ENCODE data around the gene HOXD11. TPM values are rescaled to one million over a fixed set of nuclear protein-coding genes. Genes with fewer than 3 reads are reported as not detected.
A peak's percentile ranks its signal among the peaks of the same experiment; 100 is the strongest.

HOXD11 gene
- total and polyA plus RNA-seq, 7 donors: not detected

GRCh38 chr2:176078541-176079284 is 28.4 kb upstream of the HOXD11 start:
- intact Hi-C loops (cut with DNase I): loop anchor here in 1 of 2 donors (5.0 kb wide), 1 partner anchor 34 kb away; no protein-coding TSS in a partner anchor

GRCh38 chr2:176079285-176079830 is 27.7 kb upstream of the HOXD11 start:
- no peaks in the 10 kb centered on the region for H3K9me3 ChIP-seq
- H3K4me3 ChIP-seq: peak overlapping the region; percentile 58
- peaks cover 14 to 98% (median 56%) of the 10 kb centered on the region in 3 donors for H3K27me3 ChIP-seq (ENCODE audit: insufficient read depth in 3 of 3, low read length in 2 of 3)
- peak; percentile 9 to 48 (median 28) for ATAC-seq
- no peak for DNase-seq
- H3K27ac ChIP-seq: no peak overlapping the region
- intact Hi-C loops (cut with DNase I): loop anchor here in 1 of 2 donors (5.0 kb wide), 1 partner anchor 33 kb away; no protein-coding TSS in a partner anchor
- peaks cover 19% of the 10 kb centered on the region for H3K4me1 ChIP-seq
- no peak for TF ChIP-seq CTCF (IDR thresholded peaks at IDR 0.05)
- H3K36me3 ChIP-seq (ENCODE audit: insufficient read depth in 1 of 2, low read depth in 1 of 2): no peaks in the 10 kb centered on the region
- WGBS, 3 donors: 2 to 5% (median 5%) methylated on average over 30 of the region's 30 CpGs

More at GRCh38 chr2:176078541-176079284, 28.4 kb upstream of the HOXD11 start:
- ATAC-seq: no peak
- no peak overlapping the region for H3K27ac ChIP-seq
- no peaks in the 10 kb centered on the region for H3K36me3 ChIP-seq (ENCODE audit: insufficient read depth in 1 of 2, low read depth in 1 of 2)
- DNase-seq: no peak
- H3K27me3 ChIP-seq (ENCODE audit: insufficient read depth in 3 of 3, low read length in 2 of 3): peaks cover 14 to 98% (median 52%) of the 10 kb centered on the region in 3 donors
- peaks cover 19% of the 10 kb centered on the region for H3K4me1 ChIP-seq
- no peaks in the 10 kb centered on the region for H3K9me3 ChIP-seq
- TF ChIP-seq CTCF (IDR thresholded peaks at IDR 0.05): no peak
- H3K4me3 ChIP-seq: peak overlapping the region; percentile 58
- WGBS, 3 donors: 8 to 10% (median 10%) methylated on average over 25 of the region's 25 CpGs

DNA sequence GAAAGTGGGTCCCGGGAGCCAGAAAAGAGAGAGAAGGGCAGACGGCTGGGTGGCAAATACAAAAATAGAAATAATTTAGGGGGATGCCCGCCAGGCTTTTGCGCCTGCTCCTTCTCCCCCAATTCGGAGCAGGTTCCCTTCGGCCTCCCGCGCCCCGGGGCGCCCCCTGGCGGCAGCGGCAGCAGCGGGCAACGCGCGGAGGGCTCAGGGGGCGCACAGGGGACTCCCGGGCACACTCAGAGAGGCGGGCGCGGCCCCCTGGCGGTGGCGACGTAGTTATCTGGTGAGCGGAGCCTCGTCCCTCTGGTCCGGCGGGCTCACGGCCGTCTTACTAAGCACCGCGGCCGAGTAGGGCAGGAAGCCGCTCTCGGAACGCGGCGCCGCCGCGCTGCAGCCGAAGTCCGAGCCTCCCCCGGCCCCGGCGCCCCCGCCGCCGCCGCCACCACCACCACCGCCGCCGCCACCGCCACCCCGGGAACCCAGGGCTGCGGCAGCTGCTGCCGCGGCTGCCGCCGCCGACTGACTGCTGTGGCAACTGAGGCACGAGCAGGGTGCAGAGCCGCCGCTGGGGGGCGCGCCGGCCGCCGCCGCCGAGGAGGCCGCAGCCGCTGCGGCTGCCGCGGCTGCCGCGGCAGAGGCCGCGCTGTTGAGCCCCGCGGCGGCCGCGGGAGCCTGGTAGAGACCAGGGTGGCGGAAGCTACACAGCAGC is 27.1 kb upstream of the HOXD11 start:
- Histone ChIP-seq H3K27me3 (ENCODE audit: insufficient read depth in 3 of 3, low read length in 2 of 3) (peaks cover 14 to 98% (median 57%) of the 10 kb centered on the region in 3 donors), H3K4me1 (peaks cover 19% of the 10 kb centered on the region), H3K27ac (no peak overlapping the region), H3K9me3 (no peaks in the 10 kb centered on the region), H3K36me3 (ENCODE audit: insufficient read depth in 1 of 2, low read depth in 1 of 2) (no peaks in the 10 kb centered on the region), H3K4me3 (peak overlapping the region; percentile 58)
- ATAC-seq: peak; percentile 76 to 88 (median 81)
- TF ChIP-seq CTCF (IDR thresholded peaks at IDR 0.05): peak; percentile 87
- peak; percentile 45 to 80 for DNase-seq
- intact Hi-C loops (cut with DNase I): loop anchor here in 1 of 2 donors (5.0 to 10.0 kb wide), 3 partner anchors 32 to 225 kb away; partner anchors contain the start of gene LNPK
- 0 to 2% (median 1%) methylated on average over 53 to 86 of the region's 86 CpGs for WGBS, 3 donors

DNA sequence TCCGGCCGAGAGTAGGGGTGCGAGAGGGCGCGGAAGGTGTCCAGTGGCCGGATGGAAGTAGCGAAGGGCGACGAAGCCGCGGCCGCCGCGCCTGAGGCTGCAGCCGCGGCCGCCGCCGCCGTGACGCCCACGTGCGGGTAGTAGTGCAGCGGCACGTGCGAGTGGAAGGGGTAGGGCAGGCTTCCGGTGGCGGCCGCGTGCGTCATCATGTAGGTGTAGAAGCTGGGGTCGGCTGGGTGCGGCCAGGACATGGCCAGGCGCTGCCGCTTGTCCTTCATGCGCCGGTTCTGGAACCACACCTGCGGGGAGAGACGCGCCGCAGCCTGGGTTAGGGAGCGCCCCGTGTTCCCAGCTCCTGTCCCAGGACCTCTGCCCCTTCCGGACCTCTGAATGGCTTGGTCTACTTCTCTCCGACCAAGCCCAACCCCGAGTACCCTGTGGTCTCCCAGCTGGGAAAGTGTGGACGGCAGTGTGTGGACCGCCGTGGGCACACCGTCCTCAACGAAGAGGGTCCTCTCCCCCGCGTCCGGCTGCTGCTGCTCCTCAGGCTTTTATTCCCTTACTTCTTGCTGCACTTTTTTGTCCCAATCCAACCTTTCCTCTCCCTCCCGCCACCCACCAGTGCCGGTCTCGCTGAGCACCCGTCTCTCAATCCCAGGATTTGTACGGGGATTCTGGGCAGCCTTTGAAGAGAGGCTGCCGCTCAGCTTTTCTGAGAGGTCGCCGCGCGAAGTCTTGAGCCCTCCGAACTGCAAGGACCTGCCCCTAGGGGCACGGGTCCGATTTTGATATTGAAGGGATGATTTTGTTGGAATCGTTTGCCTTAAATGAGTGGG is 26.3 kb upstream of the HOXD11 start:
- Histone ChIP-seq H3K27ac (no peak overlapping the region), H3K9me3 (no peaks in the 10 kb centered on the region), H3K4me1 (peaks cover 23% of the 10 kb centered on the region), H3K4me3 (peak overlapping the region; percentile 58), H3K27me3 (ENCODE audit: insufficient read depth in 3 of 3, low read length in 2 of 3) (peaks cover 10 to 98% (median 60%) of the 10 kb centered on the region in 3 donors), H3K36me3 (ENCODE audit: insufficient read depth in 1 of 2, low read depth in 1 of 2) (no peaks in the 10 kb centered on the region)
- DNase-seq: no peak
- TF ChIP-seq CTCF (IDR thresholded peaks at IDR 0.05): no peak
- peak; percentile 25 to 33 (median 30) for ATAC-seq
- intact Hi-C loops (cut with DNase I): loop anchor here in 1 of 2 donors (5.0 to 10.0 kb wide), 2 partner anchors 78 to 226 kb away; partner anchors contain the start of gene LNPK
- WGBS, 3 donors: 3 to 8% (median 5%) methylated on average over 50 to 68 of the region's 68 CpGs

Data from psoas muscle (tissue), 8 donors.